HG02571 (cell line): ENCODE results near the gene OASL.
"Not testable (repeated sequence)": the region's sequence is repeated elsewhere in the genome, so short reads cannot be mapped to it uniquely, and the experiment has no call there.

ENCODE experiments used
- ATAC-seq: cut with Tn5 transposase; IDR thresholded peaks from one replicate; pipeline ENCODE4 v1.9.1; 2021; ENCODE audit warnings: mild to moderate bottlenecking, moderate library complexity; ENCODE audit not compliant: unreplicated experiment

The OASL gene, protein sequence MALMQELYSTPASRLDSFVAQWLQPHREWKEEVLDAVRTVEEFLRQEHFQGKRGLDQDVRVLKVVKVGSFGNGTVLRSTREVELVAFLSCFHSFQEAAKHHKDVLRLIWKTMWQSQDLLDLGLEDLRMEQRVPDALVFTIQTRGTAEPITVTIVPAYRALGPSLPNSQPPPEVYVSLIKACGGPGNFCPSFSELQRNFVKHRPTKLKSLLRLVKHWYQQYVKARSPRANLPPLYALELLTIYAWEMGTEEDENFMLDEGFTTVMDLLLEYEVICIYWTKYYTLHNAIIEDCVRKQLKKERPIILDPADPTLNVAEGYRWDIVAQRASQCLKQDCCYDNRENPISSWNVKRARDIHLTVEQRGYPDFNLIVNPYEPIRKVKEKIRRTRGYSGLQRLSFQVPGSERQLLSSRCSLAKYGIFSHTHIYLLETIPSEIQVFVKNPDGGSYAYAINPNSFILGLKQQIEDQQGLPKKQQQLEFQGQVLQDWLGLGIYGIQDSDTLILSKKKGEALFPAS

DNA sequence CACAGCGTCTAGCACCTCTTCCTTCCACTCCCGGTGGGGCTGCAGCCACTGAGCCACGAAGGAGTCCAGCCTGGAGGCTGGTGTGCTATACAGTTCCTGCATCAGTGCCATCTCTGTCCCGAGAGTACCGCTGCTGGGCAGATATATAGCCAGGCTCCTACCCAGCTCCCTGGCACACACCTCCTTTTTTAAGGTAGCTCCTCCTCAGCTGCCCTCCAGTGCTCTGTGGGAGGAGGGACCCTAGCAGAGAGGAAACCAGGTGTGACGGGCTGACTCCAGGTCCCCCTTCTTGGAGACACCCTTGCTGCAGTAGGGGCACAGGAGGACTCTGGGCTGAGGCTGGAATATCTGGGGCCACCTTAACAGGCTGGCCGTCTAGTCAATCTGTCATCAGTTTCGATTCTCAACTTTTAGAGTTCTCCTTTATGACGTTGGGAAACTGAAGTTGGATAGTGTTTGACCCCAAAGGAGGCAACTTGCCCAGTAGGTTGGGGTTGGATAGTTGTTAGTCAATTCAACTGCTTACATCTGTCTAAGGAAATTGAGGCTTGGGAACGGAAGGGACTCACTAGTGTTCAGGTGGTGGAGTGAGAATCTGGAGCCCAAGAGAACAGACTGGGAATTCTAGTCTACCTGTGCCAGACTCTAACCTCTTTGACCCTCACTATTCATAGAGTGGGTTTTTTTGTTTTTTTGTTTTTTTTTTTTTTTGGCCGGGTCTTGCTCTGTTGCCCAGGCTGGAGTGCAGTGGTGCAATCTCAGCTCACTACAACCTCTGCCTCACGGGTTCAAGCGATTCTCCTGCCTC lies at the start of gene OASL:
Gene OASL (minus strand): TSS at position 386 of the 808 bp plus-strand sequence. CDS start 275 bp downstream, at position 111.
- peak; percentile 65 for ATAC-seq

DNA sequence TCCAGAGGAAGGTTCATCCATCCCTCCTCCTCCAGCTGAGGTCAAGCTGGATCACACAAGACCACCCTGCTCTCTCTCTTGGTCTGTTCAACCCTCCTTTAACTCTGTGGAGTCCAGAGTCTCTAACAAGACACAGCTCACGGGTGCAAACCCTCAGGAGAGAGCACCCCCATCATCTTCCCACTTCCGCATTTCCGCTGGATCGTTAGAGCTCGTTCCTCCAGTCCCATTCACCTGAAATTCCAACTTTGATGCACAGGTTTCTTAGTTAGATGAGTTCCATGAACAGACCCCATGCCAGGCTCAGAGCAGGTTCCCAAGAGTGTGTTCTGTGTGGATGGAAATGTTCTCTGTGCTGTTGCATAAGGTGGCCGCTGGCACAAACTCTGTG lies 49.1 kb upstream of the OASL start:
- ATAC-seq: no peak

DNA sequence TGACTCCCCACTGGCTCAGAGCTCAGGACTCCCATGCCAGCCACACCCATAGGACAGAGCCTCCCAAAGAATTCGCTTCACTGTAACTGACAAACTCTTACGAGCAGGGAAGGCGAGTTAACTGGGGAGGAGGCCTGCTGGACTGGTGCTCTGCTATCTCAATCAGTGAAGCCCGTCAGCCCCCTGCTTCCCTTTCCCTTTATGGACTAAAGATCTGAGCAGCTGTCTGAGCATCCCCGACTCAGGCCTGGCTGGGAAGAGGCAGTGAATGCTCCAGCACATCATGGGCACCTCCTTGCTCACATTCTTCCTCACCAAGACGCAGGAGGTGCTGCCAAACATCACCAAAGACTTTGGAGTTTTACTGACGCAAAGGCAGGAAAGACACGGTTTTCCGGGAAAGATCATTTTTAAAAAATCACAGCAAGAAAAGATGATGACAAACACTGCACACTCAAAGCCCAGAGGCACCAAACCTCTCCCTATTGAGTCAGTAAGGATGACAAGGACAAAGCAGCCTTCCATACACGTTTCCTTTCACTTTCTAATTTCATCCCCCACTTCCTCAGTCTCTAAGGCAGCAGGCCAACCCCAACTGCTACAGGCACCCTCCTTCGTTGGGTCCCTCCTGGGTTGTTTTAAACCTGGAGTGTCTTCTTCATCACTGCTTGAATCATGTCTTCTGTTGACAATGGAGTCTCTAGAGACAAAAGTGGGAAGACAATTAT lies 48.6 kb upstream of the OASL start:
- no peak for ATAC-seq

DNA sequence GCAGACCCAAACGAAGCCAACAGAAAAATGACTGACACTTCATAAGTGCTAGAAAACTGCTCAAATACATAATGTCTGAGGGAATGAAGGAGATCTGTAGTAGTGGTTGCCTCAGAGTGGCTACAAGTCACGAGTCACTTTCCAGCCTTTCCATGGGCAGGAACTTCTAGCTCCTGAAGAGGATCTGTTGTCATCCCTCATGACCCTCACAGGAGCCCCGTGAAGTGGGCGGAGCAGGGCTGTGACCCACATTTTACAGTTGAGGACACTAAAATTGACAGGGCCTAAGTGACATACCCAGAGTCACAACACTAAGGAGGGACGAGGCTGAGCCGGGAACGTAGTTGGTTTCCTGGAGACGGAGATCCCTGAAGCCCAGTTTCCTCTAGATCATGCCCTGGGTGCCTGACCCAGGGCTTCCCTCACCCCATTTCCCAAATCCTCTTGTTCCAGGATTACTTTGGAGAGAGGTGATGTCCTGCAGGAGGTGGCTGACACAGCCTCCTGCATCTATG lies 47.8 kb upstream of the OASL start:
- no peak for ATAC-seq

DNA sequence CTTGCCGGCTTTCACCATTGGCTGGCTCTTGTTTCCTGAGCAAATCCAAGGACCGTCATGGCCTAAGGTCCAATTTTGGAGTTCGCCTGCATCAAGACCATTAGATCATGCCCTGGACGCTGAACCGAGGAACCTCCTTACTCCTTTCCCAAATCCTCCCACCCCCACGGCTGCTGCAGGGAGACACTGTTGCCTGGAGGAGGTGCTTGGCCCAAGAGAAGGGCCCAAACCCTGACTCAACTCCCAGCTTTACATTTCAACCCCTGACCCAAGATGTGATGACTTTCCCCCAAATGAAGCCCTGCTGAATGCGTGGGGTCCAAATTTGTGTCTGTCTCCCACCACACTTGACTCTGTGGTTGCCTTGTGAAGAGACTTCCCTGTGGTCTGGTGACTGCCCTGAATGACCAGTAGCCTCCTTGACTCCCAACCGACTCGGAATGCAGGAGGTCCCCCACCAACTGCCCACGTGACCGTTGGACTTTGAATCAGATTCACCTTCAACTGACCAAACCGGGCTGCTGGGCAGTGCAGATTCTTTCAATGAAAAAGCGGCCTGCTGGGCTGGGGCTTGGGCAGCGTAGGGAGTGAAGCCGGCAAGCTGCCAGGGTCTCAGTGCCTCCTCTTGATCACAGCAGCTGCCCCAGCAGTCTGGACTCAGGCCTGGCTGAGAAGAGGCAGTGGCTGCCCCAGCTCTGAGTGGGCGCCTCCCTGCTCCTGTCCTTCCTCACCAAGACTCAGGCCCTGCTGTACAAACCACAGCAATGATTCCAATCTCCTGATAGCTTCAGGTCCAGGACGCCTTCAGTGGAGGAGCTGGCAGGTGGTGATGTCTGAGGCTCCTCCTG lies 46.7 kb upstream of the OASL start:
- ATAC-seq: no peak

DNA sequence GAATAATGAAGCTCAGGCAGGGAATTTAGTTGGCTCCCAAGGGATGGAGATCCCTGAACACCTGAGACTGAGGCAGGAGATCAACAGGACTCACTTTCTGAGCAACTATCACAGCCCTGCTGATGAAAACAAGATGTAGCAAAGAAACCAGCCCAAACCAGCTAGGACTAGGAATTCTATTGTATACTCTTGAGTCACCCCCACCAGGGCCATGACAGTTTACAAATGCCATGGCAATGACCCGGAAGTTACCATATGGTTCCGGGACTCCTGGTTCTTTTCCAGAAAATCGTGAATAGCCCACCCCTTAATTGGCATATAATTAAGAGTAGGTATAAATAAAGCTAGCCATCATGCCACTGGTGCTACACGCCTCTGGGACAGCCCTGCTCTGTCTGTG lies 46.0 kb upstream of the OASL start:
- no peak for ATAC-seq

DNA sequence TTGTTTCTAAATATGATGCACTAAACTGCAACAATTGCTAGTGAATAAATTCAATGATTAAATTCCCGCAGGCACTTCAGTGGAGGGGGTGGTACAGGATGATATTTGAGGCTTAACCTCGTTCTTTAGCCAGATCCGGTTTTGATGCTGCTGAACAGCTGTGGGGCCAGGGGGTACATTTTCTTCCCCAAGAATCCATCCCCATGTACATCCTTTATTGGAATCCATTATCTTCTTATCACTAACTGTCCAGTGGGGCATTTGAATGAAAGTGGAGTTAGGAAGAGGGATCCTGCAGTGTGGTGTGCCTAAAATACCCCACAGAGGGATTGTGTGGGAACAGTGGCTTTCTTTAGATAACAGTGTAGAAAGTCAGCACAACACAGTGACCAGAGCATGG lies 45.2 kb upstream of the OASL start:
- no peak for ATAC-seq

DNA sequence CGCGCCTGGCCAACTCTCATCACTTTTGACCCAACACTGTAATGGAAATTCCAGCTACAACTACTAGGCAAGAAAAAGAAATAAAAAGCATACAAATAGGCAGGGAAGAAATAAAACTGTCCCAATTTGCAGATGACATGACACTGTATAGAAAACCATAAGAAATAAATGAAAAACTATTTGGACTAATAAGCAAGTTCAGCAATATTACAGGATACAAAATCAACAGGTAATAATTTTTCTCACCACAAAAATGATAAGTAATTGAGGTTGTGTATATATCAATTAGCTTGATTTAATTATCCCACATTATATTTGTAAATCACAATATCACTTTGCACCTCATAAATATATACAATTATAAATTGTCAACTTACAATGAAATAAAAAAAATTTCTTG lies 41.9 kb upstream of the OASL start:
- no peak for ATAC-seq

DNA sequence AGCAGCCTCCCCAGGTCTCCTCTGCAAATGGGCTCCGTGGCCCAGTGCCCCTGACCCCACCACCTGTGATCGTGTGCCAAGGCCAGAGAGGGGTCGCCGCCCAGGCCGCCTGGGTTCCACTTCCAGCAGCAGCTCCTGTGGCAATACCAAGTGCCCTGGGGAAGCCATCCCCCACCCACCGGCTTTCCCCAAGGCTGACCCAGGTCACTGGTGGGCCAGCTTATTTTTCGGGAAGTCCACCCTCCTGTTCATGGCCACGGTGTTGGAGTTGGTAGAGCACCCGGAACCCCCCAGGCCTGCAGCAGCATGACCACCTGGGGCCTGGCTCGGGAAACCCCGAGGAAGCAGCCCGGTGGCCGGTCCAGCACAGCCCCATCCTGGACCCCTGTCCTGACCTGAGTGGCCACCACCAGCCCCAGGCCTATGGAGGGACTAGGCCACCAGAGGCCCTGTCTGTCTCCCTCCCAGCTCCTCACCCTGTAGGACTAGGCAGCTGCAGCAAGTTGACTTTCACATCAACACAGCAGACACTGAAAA lies 40.8 kb upstream of the OASL start:
- ATAC-seq: no peak

DNA sequence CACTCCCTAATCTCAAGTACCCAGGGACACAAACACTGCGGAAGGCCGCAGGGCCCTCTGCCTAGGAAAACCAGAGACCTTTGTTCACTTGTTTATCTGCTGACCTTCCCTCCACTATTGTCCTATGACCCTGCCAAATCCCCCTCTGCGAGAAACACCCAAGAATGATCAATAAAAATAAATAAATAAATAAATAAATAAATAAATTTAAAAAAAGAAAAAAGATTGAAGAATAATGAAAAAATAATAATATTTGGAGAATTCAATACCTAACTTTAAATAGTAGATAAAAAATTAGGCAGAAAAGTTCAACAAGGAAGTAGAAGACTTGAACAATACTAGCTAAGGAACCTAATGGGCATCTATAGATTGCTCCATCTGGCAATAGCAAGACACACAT lies 38.4 kb upstream of the OASL start:
- ATAC-seq: not testable (repeated sequence)

DNA sequence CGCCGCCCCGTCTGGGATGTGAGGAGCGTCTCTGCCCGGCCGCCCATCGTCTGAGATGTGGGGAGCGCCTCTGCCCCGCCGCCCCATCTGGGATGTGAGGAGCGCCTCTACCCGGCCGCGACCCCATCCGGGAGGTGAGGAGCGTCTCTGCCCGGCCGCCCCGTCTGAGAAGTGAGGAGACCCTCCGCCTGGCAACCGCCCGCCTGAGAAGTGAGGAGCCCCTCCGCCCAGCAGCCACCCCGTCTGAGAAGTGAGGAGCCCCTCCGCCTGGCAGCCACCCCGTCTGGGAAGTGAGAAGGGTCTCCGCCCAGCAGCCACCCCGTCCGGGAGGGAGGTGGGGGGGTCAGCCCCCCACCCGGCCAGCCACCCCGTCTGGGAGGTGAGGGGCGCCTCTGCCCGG lies 36.9 kb upstream of the OASL start:
- ATAC-seq: not testable (repeated sequence)

DNA sequence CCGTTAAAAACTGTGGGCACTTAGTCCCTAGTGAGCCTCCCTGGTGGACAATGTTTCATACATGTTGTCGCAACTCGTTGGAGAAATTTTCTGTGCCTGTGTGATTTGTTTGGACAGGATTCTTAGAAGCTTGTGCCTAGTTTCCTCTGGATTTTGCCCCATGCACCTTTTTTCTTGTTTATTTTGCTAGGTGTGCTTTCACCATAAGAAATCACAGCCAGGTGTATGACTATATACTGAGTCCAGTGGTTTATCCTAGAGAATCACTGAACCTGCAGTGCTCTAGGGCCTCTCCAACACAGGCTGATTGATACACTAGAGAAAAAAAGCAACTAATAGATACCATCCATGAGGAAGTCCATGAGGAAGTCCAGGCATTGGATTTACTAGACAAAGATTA lies 33.1 kb upstream of the OASL start:
- ATAC-seq: no peak

DNA sequence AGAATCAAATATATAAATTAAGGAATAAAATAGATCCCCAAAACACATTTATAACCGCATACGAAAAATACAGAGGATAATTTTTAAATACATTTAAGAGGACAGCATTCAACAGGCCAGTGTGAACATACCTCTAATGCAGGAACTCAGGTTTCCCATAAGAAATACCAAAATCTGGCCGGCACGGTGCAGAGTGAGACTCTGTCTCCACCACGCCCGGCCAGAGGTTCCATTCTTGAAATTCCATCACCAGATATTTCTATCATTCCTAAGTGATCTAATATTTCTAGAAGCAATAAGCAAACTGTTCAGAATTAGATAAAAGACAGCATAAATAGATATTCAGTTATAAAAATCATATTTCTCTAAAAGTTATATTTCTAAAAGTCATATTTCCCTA lies 30.2 kb upstream of the OASL start:
- ATAC-seq: no peak

DNA sequence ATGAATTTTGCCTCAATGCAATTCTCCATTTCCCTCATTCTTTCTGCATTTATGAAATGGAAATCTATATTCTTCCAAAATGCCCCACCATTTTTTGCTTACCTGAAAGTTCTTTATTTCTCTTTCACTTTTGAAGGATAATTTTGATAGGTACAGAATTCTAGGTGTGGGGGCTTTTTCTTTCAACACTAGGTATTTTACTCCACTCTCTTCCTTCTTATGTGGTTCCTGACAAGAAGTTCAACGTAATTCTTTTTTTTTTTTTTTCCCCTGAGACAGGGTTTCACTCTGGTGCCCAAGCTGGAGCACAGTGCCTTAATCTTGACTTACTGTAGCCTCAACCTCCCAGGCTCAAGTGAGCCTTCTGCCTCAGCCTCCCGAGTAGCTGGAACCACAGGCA lies 26.3 kb upstream of the OASL start:
- no peak for ATAC-seq

DNA sequence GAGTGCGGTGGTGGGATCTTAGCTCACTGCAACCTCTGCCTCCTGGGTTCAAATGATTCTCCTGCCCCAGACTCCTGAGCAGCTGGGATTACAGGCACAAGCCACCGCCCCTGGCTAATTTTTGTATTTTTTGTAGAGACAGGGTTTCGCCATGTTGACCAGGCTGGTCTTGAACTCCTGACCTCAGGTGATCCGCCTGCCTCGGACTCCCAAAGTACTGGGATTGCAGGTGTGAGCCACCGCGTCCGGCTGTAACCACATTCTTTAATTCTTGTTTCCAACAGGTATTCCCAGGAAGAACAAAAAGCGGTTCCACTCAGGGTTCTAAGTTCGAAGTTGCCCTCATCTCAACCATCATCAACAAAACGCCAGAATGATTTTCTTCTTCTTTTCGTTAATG lies 25.5 kb upstream of the OASL start:
- not testable (repeated sequence) for ATAC-seq

DNA sequence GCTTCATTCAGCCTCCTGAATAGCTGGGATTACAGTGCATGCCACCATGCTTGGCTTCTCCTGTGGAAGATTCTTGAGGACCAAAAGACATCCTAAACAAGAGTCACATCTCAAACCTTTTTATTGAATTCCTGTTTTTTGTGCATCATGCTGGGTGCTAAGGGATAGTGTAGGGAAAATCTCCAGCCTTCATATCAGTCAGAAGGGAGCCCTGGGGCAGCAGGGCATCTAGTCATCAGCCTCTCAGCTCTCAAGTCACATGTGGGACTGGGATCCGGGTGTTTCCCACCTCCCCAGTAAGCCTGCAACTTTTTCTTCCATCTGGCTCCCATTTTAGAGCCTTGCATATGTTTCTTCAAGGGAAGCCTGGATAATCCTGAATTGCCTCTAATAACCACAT lies 25.1 kb upstream of the OASL start:
- ATAC-seq: no peak

DNA sequence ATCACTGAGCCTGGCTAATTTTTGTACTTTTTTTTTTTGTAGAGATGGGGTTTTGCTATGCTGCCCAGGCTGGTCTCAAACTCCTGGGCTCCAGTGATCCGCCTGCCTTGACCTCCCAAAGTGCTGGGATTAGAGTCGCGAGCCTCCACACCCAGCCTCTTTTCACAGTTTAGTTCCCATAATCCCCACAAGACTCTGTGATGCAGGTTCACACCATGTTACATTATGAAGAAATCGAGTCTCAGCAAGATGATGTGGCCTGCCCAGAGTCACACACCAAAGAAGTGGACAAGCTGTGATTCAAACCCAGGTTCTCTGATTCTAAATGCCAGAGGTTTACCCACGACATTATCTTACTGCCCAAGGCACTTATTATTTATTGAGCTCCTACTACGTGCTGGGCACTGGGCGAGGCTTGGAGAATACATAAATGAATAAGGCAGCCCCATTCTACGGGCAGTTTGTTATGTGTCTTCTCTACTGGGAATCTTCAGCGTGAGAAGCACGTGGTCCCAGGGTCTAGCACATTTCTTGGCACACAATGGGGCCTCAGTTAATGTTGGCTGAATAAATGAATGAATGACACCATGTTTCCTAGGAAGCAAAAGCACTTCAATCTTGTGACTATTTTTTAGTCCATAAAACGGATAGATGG lies 23.5 kb upstream of the OASL start:
- no peak for ATAC-seq

DNA sequence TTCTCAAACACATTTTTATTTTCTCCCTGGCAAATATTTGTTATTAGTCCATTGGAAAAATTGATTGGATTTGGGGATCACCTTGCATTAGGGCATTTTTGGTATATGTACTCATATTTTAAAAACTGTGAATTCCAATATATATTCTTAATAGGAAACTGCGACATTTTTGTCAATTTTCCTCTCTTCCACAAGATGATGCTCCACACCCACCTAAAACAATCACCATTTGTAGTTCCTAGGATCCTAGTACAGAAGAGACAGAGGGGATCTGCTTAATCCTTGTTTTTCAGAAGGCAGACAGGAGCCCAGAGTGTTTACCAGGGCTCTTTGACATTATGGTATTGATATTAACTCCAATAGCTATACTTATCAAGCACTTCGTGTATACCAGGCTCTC lies 22.8 kb upstream of the OASL start:
- ATAC-seq: no peak
